GM19328 (cell line): Measurements from ENCODE around the gene OR2T11.
A peak's percentile ranks its signal among the peaks of the same experiment; 100 is the strongest.
"Not testable (repeated sequence)": the region's sequence is repeated elsewhere in the genome, so short reads cannot be mapped to it uniquely, and the experiment has no call there.

Experiments
- ATAC-seq: cut with Tn5 transposase; IDR thresholded peaks from one replicate; pipeline ENCODE4 v1.9.1; 2021; ENCODE audit warnings: mild to moderate bottlenecking, moderate library complexity; ENCODE audit not compliant: unreplicated experiment

OR2T11 gene

GRCh38 chr1:248634991-248635390, at the start of gene OR2T11:
Gene OR2T11, minus strand, starts transcription at chr1:248635091. Its CDS starts 7,963 bp downstream, at chr1:248627128.
- not testable (repeated sequence) for ATAC-seq

DNA sequence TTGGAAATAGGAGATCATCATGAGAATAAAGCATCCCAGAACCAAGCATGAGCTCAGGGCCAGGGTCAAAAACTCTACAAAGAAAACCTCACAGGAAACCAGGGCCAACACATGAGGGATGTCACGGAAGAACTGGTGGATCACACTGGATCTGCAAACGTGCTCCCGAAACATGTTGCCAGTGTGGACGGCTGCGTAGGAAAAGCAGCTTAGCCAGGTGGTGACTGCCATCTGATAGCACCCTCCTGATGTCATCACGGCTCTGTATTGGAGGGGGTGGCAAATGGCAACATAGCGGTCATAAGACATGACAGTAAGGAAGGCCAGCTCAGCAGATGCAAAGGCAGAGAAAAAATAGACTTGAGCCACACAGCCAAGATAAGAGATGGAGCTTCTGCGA, 46.8 kb upstream of the OR2T11 start:
- ATAC-seq, result no peak

- no peak for ATAC-seq
These were observed 35.1 kb upstream of the OR2T11 start for GRCh38 chr1:248670003-248670402.

GRCh38 chr1:248663453-248664328, 28.8 kb upstream of the OR2T11 start:
- peak; percentile 95 for ATAC-seq

- not testable (repeated sequence) for ATAC-seq
These were observed 21.9 kb upstream of the OR2T11 start for GRCh38 chr1:248656797-248657196.

DNA sequence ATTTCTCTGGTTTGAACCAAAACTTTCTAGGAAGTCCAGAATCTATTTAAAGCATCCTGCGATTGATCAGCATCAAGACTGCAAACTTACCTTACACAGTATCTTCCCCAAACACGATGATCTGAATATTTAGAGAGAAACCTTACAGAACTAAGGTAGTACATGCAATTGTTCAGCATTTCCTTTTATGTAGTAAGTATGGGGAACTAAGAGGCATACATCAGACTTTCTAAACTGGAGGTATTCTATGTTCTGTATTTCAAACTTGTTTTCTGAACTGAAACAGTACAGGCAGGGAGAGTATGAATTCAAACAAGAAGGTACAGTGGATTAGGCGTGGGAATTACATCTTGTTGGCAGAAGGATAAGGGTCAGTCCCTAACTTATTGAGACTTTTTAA, 20.5 kb upstream of the OR2T11 start, which contains the start of gene OR2T27:
OR2T27 (minus strand) TSS at position 175 of the 400 bp plus-strand sequence. CDS start 4,644 bp downstream, outside the sequence.
- peak; percentile 47 for ATAC-seq

GRCh38 chr1:248648770-248649536, 14.1 kb upstream of the OR2T11 start:
- ATAC-seq, result not testable (repeated sequence)

- not testable (repeated sequence) for ATAC-seq
These were observed 10.3 kb upstream of the OR2T11 start, which contains the start of gene OR2T35 for GRCh38 chr1:248645178-248645577. Gene OR2T35, minus strand, starts transcription at chr1:248645278. Its CDS starts 6,020 bp downstream, at chr1:248639258.

GRCh38 chr1:248642971-248643651, 8.2 kb upstream of the OR2T11 start:
- peak; percentile 54 for ATAC-seq

- ATAC-seq, result not testable (repeated sequence)
These were observed 6.7 kb upstream of the OR2T11 start for GRCh38 chr1:248641583-248641982.

DNA sequence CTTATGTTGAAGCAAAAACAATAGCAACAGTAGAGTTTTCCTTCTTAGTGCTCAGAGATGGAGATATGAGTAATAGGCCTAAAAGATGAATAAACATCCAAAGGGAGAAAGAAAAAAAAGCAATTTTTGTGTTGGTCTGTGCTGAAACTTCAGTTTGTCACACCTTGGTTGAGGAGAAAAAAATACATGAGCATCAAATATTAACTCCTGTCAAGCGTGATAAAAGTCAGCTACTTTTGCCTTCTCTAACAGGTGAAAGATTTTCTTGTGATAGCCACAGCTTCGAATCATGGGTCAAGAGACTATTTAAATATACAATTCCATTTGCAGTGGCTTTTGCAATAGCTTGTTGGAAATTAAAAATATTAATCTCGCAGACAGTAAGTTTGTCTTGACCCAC, 6.0 kb upstream of the OR2T11 start:
- not testable (repeated sequence) for ATAC-seq

- ATAC-seq, result not testable (repeated sequence)
These were observed 4.8 kb upstream of the OR2T11 start for GRCh38 chr1:248639652-248640051.

- ATAC-seq, result not testable (repeated sequence)
These were observed 1.7 kb upstream of the OR2T11 start for GRCh38 chr1:248636612-248637011.

DNA sequence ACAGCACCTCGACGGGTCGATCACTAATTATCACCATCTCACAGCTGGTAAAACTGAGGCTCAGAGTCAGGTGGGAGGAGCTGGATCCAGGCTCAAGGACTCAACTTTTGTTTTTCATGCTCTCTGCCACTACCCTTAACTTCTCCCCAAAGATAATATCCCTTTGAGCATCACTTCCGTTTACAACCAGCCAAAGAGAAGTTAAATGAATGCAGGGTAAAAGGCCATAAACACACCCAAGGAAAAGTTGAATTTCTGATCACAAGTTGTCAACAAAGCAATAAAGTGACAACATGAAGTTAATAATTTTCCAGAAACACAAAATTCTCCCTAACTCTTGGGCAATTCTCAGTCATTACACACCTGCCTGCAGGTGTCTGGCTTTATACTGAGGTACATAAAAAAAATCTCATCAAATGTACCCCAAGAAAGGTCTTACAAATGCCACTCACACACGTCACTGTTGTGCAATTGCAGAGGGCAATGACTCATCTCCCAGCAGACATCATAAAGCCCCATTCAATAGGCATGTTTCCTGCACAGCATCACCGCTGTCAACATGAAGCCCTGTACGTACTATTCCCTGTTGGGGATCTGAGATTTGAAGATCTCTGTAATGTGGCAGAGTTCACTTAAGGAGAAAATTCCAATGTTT, 3.4 kb downstream of the OR2T11 start:
- ATAC-seq, result no peak

- ATAC-seq, result no peak
These were observed 4.3 kb downstream of the OR2T11 start for GRCh38 chr1:248630551-248630950.

DNA sequence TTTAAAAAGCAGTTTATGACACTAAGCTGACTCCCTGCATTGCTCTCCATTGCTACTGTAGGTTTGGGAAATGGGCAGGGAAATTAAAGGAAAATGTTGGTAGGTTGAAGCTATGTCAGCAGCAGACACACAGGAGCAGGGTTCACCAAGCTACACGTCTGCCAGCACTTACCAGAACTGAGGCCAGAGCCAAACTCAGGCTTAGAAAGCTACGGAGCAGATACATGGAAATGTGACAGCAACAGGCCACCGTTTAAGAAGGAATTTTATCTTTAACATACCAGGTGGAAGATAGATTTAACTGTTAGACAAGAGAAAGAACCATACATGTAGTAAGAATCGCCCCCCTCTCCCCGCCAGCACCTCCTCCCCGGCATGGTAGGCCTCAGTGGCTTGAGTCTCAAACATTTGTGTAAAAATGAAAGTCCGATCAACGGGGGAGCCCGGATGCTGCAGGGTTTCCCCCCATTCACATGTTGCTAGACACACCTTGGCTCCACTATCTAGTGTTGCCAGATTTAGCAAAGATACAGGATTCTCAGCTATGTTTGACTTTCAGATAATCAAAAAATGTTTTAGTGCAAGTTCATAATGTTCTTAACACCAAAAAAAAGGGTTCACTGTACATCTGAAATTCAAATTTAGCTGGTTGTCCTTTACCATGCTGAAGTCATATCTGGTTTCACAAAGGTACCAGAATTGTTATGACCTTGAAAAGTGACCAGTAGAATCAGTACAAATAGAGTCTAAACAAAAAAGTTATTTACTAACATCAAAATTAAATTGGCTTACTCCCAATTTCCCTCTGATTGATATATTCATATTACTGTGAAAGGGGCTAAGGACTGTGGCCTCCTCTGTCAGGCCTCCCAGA, 6.7 kb downstream of the OR2T11 start:
- no peak for ATAC-seq

DNA sequence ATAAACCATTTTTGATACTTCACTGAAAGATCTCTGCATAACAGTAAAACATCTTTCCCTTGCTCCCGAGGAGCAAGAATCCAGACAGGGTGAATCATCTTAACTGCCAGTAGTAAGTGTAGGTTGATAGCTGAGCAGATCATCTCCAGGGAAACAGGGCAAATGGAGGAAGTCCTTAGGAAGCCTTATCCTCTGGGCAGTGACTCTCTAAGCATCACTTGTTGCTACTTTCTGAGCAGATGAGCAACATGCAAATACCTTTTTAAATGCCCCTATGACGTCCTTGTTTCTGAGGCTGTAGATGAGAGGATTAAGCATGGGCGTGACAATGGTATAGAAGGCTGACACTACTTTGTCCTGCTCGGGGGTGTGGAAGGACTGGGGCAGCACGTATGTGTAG, 8.9 kb downstream of the OR2T11 start:
- ATAC-seq, result no peak

- ATAC-seq, result no peak
These were observed 9.7 kb downstream of the OR2T11 start for GRCh38 chr1:248625166-248625565.

DNA sequence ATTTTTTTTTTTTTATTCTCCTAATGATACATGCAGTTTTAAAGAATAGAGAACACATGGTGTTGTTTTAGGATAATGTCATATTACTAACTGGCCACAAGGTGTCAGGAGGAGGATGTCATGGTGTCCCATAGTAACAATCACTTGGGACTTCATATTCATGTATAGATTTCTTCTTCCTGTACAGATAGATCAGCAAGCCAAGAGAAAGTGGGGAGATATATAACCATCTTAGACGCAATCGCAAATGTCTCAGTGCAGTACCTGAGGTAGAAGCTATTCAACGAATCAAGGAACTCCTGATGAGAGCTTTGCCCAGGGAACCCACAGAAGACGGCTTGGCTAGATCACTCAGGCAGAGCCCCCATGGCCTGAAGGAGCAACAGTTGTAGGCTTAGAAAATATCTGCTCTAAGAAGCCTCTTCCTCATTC, 12.3 kb downstream of the OR2T11 start:
- ATAC-seq, result peak; percentile 83
